H4 (cell line): Measurements from ENCODE around the gene TPGS1. TPM values are rescaled to one million over a fixed set of nuclear protein-coding genes. Genes with fewer than 3 reads are reported as not detected.
"Not testable (repeated sequence)": the region's sequence is repeated elsewhere in the genome, so short reads cannot be mapped to it uniquely, and the experiment has no call there.

Source experiments
- DNase-seq: peaks from one replicate; pipeline ENCODE4 v3.0.0-alpha.2; 2015; ENCODE audit warnings: low spot score
- total RNA-seq: library from RNA; depleted of rRNA; stranded (reverse); fragments of >200 nt; shearing (Covaris generic); gene quantifications from 2 replicates; pipeline ENCODE4 v1.2.3, GENCODE V29; 2014

Gene TPGS1
- total RNA-seq, 1 experiment from 2014 or later: 28.3 TPM

DNA sequence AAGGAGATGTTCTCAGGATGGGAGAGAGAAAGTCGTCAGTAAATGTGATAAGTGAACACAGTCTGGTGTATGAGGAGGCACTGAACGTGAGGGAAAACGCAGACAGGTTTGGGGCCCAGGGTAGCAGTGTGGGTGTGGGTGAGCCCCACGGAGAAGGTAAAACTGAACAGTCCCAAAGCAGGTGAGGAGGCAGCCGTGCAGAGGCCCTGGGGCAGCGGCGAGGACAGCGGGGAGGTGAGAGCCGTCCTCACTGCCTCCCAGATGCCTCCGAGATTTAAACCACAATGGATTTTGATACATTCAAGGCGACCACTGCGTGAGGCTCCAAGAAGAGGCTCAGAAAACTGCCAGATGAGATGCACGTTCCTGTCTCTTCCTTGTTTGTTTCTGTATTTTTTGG is 31.9 kb upstream of the TPGS1 start:
- no peak for DNase-seq

DNA sequence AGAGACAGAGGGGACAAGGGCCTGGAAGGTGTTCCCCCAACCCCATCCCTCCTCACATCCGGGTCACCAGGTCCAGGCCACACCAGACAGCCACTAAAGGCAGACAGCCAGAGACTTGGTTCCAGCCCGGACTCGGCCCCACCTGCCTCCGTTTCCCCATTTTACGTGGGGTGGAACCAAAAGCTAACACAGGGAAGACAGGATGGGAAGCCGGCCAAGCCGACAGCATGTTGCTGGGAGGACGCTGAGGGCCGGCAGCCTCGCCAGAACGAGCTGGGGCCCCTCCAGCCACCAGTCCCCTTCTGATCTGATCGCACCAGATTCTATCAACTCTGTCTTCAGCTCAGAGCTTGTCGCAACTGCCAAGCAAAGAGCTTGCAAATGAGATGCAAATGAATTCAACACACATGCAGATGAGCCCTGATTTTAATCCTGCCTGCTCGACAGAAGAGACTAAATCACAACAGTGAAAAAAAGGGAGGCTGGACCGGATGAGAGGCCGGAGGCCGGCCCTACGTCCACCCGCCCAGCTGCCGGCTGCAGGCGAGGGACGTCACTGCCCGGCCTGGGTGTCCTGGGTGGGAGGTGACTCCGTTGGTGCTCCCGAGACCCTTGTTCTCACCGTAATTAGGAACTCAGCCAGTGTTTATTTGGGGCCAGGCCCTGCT is 28.9 kb upstream of the TPGS1 start:
- DNase-seq: no peak

DNA sequence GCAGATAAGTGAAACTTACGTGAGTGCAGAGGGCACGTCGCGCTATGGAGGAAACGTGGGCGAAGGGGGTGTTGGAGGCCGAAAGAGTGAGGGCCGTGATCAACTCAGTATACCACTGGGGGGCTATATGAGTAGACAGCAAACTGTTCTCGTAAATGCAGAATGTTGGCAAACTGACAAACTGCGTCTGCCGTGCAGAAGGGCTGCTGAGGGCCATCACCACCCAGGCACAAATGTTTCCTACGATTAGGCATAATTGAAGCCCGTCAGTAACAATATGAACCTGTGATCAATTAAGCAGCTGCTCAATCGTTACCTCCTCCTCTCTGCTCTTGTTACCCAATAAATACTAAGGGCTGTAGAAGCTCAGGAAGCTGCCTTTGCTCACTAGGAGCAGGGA is 28.3 kb upstream of the TPGS1 start:
- no peak for DNase-seq

DNA sequence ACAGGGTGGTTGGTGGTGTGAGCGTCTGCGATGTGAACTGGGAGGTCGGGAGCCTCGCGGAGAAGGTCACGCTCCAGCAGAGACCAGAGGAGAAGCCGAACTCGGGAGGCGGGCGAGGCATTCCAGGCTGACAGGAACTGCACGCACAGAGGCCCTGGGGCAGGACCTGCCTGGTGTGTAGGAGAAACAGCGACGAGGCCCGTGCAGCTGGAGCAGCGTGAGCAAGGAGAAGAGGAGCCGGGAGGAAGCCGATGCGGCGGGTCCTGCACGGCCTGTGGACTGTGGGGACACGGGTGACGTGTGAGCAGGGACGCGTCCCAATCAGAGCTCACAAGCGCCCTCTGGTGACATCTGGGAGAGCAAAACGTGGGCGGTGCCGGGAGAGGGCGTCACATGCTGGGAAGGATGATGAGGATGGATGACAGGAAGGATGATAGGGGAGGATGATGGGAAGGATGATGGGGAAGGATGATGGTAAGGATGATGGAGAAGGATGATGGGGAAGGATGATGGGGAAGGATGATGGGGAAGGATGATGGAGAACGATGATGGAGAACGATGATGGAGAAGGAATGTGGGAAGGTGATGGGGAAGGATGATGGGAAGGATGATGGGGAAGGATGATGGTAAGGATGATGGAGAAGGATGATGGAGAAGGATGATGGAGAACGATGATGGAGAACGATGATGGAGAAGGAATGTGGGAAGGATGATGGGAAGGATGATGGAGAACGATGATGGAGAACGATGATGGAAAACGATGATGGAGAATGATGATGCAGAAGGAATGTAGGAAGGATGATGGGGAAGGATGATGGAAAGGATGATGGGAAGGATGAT is 27.1 kb upstream of the TPGS1 start:
- DNase-seq: no peak

DNA sequence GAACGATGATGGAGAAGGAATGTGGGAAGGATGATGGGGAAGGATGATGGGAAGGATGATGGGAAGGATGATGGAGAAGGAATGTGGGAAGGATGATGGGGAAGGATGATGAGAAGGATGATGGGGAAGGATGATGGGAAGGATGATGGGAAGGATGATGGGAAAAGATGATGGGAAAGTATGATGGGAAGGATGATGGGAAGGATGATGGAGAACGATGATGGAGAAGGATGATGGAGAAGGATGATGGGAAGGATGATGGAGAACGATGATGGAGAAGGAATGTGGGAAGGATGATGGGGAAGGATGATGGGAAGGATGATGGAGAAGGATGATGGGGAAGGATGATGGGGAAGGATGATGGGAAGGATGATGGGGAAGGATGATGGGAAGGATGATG is 26.2 kb upstream of the TPGS1 start:
- DNase-seq: not testable (repeated sequence)

DNA sequence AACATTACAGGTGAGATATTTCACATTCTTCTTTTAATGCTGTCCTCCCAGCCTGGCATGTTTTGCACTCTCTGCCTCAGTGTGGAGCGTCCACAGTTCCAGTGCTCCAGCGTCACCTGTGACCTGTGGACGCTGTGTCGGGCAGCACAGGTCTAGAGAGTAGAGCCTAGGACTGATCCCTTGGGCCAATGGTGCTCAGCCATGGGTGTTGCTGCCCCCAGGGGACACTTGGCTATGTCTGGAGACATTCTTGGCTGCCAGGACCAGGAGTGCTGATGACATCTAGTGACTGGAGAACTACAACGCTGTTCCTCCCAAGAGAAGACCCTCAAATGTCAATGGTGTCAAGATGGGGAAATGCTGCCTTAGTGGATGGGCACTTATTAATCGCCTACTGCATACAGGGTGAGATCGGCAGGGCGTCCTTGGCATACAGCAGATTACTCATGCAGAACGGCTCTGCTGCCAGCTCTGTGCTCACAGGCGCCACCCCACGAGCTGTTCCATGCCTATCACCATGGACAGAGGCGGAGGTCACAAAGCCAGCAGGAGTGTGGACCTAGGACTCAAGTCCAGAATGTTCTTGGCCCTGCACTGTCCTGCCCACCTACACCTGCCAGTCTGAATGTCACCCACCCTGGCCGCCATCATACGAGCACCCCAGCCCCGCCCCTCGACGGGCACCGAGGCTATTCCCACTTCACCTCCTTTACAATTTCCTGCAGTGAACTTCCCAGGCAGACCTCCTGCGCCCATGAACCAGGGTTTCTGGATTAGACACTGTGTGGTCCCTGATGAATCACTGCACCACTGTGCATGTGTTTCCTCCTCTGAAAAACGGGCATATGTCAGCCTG is 24.9 kb upstream of the TPGS1 start:
- DNase-seq: no peak

DNA sequence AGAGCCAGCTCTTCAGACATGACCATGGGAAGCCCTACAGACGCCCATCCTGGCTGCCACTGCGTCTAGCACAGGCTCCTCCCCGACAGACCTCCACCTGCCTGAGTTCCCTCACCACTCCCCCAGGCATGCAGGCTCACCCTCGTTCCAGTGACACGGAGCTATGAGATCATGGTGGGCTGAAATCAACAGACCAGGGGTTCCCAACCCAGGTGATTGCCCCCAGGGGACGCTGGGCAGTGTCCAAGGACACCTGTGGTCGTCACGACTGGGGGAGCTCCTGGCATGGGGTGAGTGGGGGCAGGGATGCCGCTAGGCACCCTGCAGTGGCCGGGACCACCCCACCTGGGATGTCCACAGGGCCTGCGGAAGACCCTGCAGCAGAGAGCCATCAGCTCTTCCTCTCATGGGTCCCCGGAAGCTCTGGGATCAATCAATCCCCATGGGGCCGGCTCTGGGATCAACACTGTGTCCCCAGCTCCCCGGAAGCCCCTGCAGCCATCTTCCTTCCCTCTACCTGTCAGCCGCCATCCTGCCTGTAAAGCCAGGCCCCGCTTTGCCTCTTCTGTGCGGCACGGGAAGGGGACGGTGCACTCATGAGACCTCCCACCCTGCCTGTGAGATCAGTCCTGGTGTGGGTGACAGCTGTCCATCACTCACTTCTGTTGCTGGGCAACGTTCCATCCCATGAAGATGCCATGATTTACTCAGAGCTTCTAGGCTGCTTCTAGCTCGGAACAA is 23.8 kb upstream of the TPGS1 start:
- no peak for DNase-seq

DNA sequence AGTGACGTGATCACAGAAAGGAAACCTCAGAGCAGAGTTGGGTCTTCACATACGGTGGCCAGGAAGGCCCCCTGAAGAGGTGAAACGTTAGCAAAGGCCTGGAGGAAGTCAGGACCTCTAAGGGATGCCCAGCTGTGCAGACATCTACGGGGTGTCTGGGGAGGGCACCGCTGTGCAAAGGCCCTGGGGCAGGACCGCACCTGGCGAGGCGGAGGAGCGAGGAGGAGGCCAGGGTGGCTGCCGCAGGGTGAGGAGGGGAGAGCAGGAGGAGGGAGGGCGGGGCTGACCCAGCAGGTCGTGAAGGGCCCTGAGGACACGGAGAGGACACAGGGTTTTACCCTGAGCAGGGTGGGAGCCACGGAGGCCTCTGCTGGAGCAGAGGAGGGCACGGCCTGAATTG is 22.8 kb upstream of the TPGS1 start:
- no peak for DNase-seq

DNA sequence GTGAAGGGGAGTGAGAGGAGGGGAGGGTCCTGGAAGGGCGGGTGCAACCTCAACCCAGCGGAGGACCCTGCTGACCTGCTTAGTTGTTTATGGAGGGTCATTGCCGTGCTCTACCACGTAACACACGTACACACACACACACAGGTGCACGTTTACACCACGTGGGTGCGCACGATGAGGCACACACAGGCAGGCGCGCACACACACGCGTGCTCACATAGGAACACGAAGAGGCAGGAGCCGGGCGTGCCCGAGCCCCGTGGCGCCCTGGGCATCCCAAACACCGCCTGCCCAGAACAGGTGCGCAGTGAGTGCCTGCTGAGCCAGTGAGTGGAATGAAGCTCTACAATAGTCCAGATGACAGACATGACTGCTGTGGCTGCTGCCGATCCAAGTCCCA is 22.2 kb upstream of the TPGS1 start:
- DNase-seq: no peak

DNA sequence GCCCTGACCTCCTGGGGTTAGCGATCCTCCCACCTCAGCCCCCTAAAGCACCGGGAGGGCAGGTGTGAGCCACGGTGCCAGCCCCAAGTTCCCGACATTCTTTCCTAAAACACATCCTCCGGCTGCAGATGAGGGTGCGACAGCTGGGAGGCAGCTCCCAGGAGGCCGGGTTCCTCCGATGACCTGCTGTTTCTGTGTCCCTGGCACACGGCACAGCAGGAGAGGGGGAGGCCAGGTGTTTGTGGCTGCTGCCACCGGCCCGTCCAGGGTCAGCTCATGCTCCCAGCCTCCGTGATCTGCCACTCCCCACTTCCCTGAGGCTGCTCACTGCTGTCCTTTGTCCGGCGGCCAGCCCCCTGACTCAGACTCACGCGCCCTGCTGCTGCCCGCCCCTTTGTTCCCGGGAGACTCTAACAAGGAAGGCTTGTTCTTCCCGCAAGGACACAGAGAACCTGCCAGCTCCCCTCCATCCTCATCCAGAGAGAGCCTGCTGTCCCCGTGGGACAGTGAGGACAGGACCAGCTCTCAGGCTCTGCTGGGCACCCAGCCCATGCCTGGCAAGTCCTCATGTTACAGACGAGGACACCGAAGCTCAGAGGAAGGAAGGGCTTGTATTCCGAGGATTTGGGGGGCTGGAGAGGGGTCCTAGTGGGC is 21.6 kb upstream of the TPGS1 start:
- peak; percentile 36 for DNase-seq

DNA sequence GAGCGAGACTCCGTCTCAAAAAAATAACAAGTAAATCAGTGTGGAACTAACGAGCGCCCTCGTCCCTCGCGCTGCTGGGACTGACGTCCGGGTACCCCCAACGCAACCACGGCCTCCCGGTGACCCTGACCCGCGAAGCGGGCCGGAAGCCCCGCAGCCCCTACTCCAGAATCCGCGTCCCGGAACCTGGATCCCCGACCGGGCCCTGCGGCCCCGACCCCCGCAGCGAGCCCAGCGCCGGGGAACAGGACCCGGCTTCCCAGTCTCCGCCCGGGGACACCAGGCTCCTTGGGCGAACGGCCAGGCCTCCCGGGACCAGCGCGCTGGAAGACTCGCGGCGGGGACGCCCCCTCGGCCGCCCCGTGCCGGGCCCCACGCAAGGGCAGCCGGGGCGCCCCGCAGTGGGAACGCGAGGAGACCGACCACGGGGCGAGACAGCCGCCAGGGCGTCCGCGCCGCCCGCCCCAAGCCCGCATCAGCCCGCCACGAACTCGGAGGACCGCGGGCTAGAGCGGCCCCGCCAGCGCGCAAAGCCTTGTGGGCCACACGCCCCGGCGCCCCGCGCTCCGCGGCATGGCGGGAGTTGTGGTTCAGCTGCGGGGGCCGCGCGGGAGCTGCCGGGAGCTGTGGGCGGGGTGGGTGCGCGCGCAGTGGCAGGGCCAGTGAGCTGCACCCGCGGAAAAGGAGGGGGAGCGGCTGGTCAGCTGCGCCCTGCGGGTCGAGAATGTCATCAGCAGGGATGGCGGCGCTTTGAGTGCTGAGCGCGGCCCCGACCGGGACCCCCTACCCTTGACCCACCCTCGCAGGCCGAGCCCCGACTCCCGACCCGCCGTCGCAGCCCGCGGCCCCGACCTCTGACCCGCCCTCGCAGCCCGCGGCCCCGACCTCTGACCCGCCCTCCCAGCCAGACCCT is 18.5 kb upstream of the TPGS1 start:
- DNase-seq: peak; percentile 84

DNA sequence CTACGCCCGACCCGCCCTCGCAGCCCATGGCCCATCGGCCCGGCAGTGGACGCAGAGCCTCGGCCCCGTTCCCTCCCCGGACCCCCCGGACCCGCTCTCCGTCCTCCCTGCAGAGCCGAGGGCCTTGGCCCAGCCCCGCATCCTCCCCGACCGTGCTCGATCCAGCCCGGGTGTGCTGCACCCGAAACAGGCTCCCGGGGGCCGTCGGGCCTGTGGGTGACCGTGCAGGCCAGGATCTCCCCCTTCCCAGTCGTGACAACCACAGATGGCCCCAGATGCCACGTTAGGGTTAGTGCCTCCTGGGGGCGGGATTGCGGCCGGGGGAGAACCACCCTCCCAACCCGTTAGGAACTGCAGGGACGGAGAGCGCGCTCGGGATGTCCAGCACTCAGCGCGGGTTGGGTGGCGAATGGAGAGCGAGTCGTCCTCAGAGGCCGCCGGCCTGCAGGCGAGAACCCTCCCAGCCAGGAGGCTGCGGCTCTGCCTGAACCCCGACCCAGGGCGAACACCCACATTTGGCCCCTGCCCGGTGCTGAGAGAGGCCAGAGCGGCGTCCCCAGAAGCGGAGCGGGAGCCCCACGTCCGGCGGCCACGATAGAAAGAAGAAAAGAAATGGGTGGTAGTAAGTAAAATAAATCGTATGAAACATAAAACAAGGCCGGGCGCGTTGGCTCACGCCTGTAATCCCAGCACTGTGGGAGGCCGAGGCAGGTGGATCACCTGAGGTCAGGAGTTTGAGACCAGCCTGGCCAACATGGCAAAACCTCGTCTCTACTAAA is 17.7 kb upstream of the TPGS1 start:
- no peak for DNase-seq

DNA sequence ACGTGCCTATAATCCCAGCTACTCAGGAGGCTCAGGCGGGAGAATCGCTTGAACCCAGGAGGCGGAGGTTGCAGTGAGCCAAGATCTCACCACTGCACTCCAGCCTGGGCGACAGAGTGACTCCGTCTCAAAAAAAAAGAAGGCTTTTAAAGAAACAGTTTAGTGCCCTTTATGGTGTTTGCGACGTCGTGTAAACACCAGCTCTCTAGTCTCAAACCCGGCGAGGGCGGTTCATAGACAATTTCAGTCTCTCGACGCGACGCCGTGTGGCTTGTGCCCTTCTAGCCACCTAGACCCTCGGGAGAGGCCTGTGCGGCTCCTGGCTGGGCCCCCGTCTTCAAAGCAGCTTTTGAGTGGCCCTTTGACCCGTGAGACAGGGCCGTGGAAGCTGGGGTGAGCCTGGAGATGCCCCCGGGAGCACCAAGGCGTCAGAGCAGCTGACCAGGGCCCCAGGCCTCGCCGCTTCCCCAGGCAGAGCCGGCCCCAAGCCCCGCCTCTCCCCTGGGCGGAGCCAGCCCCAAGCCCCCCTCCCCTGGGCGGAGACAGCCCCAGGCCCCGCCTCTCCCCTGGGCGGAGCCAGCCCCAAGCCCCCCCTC is 16.1 kb upstream of the TPGS1 start:
- no peak for DNase-seq

DNA sequence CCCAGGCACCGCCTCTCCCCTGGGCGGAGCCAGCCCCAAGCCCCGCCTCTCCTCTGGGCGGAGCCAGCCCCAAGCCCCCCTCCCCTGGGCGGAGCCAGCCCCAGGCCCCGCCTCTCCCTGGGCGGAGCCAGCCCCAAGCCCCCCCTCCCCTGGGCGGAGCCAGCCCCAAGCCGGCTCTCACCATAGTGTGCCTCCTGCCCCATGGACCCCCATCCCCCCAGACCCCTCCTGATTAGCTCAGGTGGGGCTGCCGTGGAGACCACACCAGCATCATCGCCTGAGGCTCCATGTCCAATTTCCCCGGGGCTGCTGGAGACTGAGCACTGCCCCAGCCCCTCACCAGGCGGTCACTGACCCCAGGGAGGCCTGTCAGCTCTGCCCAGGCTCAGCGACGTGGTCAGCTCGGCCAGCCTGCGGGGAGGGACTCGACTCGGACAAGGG is 15.2 kb upstream of the TPGS1 start:
- no peak for DNase-seq

DNA sequence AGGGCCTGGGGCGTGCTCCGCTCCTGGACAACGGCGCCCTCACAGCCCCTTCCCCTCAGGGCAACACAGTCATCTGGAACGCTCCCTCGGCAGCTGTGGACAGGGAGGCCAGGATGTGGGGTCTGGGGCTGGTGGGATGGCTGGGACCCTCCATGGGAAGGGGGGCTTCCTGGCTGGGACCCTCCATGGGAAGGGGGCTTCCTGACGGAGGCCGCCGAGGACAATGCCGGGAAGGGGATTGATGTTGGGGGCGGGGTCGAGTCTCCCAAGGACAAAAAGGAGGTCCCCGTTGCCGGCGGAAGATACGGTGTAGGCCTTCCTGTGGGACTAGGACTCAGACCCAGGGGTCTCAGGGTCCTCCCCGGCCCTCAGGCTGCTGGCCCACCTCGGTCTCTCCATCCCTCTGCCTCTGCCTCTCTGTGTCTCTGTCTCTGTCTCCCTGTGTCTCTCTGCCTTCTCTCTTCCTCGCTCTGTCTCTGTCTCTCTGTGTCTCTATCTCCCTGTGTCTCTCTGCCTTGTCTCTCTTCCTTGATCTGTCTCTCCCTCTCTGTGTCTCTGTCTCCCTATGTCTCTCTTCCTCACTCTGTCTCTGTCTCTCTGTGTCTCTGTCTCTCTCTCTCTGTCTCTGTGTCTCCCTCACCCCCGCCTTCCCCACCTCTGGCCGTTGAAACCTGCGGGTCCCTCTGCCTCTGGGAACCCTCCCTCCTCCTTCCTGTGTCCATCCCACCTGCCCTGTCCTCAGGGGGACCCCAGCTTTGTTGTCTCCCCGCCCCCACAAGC is 13.7 kb upstream of the TPGS1 start:
- no peak for DNase-seq

DNA sequence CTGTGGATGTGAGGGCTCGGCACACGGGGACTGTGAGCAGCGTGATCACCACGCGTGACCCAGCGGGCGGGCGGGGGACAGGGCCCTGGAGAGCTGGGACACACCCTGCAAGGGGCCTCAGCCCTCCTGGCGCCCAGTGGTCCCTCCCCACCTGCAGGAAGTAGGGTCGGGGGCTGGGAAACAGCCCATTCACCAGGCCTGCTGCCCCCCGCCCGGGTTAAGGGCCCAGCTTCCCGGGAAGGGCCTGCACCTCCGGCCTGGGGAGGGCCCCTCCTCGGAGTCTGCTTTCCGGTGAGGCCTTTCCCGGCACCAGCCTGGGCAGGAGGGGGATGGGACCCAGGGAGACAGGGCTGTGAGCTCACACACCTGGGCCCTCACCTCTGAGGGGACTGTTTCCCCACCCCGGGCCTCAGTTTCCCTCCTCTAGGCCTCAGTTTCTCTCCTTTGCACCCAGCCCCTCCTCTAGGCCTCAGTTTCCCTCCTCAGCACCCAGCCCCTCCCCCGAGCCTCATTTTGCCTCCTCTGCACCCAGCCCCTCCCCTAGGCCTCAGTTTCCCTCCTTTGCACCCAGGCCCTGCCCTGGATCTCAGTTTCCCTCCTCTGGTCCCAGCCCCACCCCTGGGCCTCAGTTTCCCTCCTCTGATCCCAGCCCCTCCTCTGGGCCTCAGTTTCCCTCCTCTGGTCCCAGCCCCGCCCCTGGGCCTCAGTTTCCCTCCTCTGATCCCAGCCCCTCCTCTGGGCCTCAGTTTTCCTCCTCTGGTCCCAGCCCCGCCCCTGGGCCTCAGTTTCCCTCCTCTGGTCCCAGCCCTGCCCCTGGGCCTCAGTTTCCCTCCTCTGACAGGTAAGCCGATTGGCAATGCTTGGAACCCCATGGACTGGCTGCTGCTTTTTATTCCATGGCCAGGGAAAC is 12.9 kb upstream of the TPGS1 start:
- DNase-seq: no peak

DNA sequence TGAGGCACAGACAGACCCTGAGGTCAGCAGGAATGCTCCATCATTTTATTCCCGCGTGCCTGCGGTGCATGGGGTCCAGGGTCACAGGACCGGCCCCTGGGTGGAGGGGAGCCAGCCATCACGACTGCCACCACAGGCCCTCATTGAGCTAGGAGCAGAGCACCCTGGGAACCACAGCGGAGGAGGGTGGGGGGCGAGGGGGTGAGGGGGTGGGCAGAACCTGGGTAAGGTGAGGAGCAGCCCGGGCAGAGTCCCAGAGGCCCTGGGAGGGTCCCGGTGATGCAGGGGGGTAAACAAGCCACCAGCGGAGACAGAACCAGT is 12.3 kb upstream of the TPGS1 start:
- no peak for DNase-seq
